ENCODE results near the gene CATSPERE.

DNA sequence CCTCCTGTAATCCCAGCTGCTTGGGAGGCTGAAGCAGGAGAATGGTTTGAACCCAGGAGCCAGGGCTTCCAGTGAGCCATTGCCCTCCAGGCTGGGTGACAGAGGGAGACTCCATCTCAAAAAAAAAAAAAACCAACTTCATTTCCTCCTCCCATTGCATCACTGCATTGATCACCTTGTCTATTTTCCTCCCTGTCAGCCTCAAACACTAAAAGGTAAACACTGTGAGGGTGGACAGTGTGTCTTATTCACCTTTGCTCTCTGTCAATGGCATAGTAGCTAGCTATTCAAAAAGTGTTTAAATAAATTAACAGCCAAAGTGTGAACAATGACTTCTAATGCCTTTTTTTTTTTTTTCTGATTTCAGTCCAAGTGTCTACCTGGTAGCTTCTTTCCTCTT lies 178.5 kb downstream of the CATSPERE start:
- TF ChIP-seq, protein P1, sequence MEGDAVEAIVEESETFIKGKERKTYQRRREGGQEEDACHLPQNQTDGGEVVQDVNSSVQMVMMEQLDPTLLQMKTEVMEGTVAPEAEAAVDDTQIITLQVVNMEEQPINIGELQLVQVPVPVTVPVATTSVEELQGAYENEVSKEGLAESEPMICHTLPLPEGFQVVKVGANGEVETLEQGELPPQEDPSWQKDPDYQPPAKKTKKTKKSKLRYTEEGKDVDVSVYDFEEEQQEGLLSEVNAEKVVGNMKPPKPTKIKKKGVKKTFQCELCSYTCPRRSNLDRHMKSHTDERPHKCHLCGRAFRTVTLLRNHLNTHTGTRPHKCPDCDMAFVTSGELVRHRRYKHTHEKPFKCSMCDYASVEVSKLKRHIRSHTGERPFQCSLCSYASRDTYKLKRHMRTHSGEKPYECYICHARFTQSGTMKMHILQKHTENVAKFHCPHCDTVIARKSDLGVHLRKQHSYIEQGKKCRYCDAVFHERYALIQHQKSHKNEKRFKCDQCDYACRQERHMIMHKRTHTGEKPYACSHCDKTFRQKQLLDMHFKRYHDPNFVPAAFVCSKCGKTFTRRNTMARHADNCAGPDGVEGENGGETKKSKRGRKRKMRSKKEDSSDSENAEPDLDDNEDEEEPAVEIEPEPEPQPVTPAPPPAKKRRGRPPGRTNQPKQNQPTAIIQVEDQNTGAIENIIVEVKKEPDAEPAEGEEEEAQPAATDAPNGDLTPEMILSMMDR (IDR thresholded peaks at IDR 0.05 in 8 of 11, conservative IDR thresholded peaks at IDR 0.05 in 3 of 11): no peak
- TF ChIP-seq POLR2A (IDR thresholded peaks at IDR 0.05) (no peak), POLR2AphosphoS5 (IDR thresholded peaks at IDR 0.05) (no peak)
